SKM-1 (cell line): ENCODE results near the gene PATE2.

Source experiments
- DNase-seq: peaks from one replicate; lab custom pipeline; 2025; ENCODE audit not compliant: unreplicated experiment; lab: John Stamatoyannopoulos, UW

PATE2 gene

DNA sequence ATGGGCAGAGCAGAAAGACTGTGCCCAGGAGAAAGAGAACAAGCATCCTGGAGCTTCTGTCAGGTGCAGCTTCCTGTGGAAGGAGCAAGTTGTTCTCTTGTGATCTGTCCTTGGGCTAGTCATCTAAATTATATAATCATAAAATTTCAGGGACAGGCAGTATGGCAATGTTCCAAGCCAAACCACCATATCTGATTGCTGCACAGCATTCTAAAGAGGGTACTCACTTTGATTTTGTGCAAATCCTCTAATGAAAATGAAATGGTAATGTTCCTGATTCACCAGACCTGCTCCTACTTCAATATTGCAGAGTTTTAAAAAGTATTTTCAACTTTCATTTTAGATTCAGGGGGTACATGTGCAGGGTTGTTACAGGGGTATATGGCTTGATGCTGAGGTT lies at the start of gene PATE2:
PATE2 (minus strand) TSS at position 101 of the 400 bp plus-strand sequence; CDS start at position 46, 55 bp downstream.
- no peak for DNase-seq

DNA sequence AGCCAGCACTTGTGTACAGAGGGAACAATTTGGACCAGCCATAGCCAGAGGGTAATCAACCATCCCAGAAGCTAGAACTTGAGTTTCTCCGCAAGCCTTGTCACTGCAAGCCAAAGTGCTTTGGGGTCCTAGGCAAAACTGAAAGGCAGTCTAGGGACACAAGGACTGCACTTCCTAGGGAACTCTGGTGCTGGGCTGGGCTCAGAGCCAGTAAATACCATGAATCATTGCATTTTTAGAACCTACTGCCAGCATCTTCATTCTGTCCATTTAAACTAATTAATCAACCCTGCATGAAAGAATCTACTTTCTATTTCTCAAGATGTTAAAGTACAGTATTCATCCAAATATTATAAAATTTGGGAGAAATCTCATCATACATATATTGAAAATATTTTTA lies 29.3 kb upstream of the PATE2 start:
- DNase-seq, result no peak

DNA sequence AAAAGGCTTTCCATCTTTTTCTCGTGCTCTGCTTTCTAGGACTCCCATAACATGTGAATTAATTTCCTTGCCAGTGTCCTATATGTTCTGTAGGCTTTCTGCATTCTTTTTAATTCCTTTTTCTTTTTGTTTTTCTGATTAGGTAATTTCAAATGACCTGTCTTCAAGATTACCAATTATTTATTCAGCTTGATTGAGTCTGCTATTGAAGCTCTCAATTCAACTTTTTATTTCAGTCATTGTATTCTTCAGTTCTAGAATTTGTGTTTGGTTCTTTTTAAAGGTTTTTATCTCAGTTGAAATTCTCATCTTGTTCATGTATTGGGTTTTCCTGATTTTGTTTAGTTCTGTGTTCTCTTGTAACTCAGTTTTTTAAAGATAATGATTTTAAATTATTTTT lies 23.8 kb upstream of the PATE2 start:
- no peak for DNase-seq

DNA sequence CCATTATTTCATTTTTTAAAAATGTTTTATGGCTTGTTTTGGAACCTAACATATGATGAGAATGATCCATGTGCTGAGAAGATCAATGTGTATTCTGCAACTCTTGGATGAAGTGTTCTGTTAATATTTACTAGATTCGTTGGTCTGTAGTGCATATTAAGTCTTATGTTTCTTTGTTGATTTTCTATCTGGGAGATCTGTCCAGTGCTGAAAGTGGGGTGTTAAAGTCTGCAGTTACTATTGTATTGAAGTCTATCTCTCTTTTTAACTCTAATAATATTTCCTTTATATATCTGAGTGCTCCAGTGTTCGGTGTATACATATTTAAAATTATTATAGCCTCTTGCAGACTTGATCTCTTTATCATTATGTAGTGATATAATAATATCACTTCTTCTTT lies 21.2 kb upstream of the PATE2 start:
- no peak for DNase-seq

DNA sequence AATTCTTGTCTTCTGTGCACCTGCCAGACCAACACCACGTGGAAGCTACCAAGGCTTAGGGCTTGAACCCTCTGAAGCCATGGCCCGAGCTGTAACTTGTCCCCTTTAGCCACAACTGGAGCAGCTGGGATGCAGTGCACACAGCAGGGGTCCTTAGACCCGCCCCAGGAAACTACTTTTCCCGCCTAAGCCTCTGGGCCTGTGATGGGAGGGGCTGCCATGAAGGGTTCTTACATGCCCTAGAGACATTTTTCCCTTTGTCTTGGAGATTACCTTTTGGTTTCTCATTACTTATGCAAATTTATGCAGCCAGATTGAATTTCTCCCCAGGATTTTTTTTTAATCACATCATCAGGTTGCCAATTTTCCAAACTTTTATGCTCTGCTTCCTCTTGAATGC lies 19.0 kb upstream of the PATE2 start:
- DNase-seq, result no peak

DNA sequence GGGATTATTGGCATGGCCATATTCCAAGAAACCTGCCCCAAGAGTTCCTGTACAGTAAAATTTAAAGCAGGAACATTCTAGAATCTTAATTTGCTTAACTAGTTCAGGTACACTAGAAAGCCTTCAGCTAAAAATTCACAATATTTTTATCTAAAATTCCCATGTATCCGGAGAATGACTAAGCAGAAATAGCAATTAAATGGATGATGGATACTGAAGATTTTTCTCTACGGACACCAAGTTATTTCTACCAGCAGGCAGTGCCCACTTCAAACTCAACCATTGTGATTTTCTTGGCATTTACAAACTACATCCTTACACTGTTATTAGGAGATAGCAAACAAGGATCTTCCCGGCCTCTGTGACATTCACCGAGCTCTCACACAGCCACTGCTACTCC lies 12.2 kb upstream of the PATE2 start:
- no peak for DNase-seq

DNA sequence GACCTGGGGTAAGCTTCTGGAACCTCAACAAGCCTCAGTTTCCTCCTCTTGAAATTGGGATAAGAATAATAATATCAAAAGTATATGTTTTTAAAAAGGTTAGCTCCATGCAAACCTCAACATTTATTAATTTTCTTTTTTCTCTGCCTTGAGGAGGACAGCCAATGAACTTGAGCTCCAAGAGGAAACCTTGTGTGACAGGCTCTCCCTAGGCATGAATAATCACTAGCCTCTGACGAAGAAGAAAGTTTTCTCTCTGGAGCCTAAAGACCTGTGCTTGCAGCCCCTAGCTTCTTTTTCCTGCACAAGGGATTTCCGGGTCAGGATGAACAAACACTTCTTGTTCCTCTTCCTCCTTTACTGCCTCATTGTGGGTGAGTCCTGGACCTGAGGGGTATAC lies 9.2 kb upstream of the PATE2 start, which contains the start of gene PATE3:
PATE3 (plus strand) TSS at position 301 of the 400 bp plus-strand sequence; CDS start at position 326, 25 bp downstream.
- no peak for DNase-seq

DNA sequence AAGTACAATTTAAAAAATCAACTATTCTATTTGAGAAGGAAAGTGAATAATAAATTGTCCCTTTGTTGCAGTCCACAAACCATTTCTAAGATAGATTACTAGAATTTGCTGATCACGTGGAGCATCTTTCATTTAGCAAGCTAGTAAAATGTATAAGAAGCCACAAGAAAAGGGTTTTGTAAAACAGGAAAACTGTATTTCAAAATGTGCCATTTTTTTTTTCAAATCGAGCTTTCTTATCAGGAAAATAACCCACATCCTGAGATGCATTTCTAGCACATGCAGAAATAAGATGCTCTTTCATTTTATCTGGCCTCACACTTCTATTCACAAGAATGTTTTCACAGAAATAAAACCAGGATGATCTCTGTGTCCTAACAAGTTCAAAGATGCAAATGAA lies 6.0 kb upstream of the PATE2 start:
- DNase-seq, result no peak

DNA sequence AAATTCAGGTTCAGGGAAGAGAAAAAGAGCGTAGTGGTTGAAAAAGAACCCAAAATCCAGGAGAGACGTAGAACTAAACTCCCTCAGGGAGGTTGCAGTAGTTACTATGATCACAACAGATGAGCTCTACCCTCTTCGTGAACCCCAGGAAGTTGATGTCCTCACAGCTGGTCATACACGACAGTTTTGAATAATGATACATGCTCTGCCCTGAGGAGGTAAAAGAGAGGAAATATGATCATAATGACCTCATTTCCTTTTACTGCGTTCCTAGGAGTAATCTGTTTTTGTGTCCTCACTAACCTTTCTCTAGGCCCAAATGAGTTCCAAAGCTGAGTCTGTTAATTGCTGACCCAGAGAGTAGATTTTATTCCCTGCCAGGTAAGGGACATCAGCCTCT lies 1.3 kb downstream of the PATE2 start:
- DNase-seq, result no peak

DNA sequence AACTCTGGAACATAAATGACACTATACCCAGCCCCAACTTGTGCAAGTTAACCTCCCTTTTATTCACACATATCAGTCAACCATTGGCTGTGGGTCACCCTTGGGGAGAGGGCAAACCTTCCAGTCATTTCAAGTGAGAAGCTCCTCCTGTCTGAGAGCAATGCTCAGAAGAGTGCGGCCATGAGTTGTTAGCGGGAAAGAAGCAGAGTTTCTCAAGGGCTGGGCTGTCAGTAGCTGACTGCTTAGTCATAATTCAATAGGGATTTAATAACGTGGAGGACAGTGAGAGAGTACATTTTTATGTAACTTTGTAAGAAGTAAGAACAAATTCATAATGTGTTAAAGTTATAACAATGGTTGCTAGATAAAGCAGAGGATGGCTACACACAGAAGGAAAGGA lies 5.1 kb downstream of the PATE2 start:
- DNase-seq, result no peak

DNA sequence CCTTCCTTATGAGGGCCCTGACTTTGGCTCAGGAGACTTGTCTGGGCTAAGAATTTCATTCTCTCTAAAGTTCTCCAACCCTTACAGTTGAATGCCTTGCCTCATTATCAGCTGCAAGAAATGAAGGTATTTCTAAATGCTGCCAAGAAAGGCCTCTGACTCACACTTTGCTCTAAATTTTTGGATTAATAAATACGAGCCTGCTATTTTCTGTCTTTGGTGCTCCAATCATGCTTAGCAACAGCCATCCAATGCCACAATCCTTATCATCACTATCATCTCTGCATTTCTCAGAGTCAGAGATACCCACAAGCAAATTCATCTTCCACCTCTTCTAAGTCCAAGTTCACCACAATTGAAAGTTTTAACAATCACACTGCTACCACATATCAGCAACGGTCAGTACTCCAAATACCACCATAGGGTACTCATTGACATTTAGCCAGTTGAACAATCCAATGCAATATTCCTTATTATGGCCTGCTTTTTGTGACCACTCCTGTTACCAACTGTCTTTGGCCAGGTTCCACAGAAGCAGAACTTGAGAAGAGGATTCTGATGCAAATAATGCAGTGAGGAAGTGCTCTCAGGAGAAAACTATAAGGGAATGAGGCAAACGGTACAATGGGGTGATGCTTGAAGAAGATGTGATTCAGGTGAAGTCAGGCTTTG lies 5.7 kb downstream of the PATE2 start:
- DNase-seq, result no peak

DNA sequence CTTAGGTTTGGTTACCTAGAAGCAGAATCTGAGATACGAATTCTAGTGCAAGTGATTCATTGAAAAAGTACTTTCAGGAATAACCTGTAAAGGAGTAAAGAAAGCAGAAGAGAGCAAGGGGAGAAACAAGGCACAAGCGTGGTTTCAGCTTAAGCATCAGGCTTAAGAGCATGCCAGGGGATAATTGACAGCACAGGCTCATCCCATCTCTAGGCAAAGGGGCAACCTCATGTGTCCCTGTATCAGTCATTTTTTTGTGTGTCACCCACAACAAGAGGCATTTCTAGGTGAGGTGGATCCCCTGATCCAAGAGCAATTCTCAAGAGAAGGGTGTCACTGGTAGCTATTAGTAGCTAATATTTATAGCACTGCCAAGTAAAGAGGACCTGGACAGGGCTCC lies 8.0 kb downstream of the PATE2 start:
- no peak for DNase-seq

DNA sequence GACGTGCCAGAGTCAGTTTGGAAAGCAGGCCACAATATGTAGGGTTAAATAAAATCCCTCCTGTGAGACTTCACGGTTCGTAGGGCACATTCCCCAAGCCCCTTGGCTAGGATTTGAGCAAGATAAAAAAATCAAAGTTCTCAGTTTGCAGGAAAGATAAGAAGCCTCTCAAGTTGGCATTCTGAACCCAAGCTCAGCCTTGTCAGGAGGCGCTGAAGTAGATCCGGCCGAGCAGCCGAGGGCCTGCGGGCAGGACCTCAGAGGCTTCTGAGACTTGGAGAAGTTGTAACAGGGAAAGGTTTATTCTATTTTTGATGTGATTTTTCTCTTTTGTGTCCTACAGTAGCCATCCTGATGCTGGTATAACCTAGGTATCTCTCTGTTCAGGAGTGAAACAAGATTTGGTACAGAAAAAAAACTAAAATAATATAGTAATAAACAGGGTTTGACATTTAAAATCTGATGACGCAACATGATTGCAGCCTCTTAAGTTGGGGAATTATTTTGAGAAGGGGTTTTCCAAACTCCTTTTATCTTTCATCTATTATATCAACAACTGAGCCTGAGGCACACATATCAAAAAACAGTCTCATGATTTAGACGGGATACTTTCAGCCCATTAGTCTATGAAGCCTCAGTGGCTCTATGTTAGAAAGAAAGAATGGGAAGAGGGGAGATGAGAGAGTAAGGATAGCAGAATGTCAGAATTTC lies 10.1 kb downstream of the PATE2 start:
- DNase-seq, result no peak

DNA sequence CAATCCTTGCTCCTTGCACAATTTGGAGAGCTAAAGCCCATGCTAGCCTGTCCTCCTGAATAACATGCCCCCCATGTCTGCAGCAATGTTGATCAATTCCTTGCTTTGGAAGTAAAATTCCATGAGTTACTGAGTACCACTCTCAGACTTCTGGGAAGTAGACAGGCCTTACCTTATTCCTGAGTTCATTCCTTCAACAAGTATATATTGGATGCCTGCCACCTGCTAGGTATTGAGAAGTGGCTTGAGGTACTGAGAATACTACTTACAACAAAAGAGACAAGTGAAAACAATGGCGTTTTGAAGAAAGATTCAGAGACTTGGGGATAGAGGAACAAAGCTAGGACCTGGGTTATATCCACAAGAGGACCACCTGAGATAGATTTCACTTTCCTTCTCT lies 12.4 kb downstream of the PATE2 start:
- DNase-seq, result no peak

DNA sequence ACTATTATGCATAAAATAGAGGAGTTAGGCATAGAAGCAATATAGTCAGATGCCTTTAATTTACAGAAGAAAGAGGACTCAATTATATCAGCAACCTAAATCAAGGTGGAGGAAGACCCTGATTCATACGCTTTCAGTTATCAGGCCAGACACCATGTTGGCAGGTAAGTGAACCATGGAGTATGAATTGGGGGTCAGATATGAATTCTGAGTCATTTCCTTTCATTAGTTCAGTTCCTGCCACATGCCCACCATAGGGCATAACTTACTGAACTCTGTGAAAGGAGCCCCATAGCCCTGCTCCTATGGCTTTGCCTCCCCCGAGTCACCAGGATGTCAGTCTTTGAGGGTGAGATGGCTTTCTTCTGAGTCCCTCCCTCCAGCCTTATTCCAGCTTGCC lies 15.1 kb downstream of the PATE2 start:
- no peak for DNase-seq

DNA sequence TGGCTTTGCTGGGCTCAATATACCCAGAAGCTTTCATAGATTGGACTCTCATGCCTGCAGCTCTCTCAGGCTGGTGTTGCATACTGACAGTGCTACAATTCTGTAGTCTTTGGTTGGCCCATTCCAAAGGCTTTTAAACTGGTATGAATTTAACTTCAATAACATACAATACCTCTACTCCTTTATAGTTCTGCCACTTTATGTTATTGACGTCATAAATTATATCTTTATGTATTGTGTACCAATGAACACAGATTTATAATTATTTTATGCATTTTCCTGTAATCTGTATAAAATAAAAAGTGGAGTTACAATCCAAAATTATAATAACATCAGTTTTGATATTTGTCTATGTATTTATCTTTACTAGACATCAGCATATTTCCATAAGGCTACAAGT lies 16.2 kb downstream of the PATE2 start:
- DNase-seq, result no peak

DNA sequence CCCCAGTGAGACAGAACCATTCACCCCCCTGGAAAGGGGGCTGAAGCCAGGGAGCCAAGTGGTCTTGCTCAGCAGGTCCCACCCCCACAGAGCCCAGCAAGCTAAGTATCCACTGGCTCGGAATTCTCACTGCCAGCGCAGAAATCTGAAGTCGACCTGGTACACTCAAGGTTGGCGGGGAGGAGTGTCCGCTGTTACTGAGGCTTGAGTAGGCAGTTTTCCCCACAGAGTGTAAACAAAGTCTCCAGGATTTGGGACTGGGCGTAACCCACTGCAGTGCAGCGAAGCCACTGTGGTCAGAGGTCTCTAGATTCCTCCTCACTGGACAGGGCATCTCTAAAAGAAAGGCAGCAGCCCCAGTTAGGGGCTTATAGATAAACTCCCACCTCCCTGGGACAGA lies 22.6 kb downstream of the PATE2 start:
- no peak for DNase-seq

DNA sequence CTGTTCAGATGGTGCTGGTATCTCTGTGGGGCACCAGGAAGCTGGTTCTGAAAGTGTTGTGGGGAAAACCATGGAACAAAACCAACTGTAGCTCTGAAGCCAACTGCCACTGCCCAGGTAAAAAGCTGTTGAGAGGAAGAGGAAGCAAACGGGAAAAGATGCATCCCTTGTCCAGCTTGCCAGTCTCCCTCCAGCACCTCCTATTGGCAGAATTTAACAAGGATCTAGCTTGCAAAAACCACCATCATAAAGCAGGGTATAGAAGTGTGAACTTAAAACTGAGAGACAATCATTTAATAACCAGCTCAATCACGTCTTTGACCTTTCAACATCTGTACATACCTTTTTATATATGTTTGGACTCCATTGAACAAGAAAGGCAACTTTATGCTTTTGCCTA lies 28.0 kb downstream of the PATE2 start:
- DNase-seq, result no peak

DNA sequence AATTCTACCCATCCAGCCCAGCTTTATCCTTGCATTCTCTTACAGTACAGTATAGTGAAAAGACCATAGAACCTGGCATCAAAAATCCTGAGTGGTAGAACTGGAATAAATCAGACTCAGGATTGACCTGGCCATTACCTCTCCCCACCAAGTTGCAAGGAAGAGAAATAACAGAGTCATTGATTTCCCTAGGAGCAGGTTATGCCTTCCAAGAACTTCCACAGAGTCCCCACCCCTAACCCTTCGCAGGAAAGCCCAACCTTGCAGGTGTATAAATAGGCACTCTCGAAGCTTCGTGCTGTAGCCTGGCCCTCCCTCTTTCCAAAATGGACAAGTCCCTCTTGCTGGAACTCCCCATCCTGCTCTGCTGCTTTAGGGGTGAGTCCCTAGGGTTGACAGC lies 32.6 kb downstream of the PATE2 start, which contains the start of gene PATE1:
PATE1 (plus strand) TSS at position 301 of the 400 bp plus-strand sequence; CDS start at position 327, 26 bp downstream.
- DNase-seq, result no peak

DNA sequence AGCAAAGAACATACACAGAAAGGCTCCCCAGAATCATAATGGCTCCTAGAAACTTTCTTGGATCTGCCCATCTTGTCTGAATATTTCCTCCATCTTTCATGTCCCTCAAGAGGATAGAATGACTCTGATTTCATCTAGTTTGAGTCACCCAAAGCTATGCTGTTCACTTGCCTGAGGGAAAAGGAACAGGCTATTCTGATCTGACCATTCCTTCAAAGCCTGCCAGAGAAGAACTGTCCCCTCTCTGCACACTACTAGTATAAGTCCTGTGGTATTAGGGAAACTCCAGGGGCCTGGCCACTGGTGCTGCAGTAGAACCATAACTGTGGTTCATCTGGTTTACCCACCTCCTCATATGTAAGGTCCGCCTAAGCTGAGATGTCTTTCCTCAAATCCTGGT lies 34.9 kb downstream of the PATE2 start:
- DNase-seq, result no peak

DNA sequence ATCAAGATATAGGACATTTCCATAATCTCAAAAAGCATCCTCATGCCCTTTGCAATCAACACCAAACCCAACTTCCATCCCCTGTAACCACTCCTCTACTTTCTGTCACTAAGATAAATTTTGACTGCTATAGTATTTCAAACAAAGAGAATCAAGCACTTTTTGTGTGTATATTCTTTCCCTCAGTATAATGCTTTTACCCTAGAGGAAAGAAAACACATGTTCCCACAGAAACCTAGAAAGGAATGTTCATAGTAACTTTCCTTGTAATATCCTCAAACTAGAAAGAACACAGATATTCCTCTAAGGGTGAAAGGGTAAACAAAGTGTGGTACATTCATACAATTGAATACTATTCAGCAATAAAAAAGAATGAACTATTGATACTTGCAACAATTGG lies 38.0 kb downstream of the PATE2 start:
- no peak for DNase-seq

DNA sequence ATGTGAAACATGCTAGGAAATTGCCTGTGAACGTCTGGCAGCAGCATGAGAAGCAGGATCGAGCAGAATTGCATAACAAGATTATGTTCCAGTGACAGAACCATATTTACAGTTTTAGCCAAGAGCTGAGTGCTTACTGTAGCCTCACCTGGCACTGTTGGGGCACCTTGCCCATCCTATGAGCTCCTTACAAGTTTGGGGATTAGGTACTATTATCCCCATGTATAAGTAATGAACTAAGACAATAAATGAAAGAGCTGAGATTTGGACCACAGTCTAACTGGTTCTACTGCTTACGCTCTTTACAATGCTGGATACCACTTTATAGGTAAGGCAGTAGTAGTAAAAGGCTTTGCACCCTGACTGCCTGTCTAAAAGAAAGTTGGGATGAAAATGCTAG lies 49.7 kb downstream of the PATE2 start:
- no peak for DNase-seq
